IPS DF 19.7 (cell line): ENCODE results near the gene TMEM101.
"Not testable (repeated sequence)": the region's sequence is repeated elsewhere in the genome, so short reads cannot be mapped to it uniquely, and the experiment has no call there.

Source experiments
- DNase-seq: peaks from one replicate; pipeline ENCODE4 v3.0.0-alpha.2; 2013; ENCODE audit warnings: low read depth, low spot score

Gene TMEM101

DNA sequence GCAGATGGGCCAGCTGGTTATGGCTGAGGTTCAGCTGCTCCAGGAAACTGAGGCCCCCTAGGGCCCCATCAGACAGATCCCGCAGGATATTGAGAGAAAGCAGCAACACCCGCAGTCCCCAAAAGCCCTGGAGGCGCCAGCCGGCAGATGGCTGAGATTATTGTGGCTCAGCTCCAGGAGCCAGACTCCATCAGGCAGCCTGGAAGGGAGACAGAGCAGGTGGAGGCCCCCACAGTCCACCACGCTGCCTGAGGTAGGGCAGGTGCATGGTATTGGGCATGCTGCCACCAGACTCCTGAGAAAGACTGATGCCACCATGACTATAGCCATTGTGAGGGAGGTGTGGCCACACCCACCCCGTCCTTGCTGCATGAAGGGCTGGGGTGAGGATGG is 9.5 kb upstream of the TMEM101 start:
- no peak for DNase-seq

DNA sequence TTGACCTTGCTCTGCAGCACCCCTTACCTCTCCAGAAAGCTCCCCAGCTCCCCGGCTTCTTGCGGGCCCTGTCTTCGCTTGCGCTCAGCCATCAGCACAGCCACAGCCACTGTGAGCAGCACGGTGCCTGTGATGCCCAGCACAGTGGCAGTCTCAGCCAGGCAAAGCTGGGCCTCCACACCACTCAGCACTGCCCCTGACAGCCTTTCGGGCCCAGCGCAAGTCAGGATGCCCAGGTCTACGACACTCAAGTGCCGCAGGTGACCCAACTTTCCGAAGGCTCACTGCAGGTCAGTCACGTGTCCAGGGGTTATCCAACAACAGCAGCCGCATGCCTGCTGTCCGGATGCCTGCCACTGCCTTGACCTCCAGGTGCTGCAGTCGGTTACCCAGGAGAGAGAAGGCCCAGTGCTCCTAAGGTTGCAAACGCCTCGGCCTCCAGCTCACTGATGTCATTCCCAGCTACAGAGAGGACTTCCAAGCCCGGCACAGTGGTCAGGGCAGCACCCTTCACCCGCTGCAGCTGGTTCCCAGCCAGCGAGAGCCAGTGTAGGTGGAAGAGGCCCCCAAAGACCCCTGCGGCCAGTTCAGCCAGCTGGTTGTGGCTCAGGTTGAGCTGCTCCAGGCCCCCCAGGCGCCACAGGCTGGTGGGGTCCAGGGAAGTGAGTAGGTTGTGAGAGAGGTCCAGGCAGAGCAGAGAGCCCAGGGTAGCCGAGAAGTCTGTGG is 8.9 kb upstream of the TMEM101 start:
- no peak for DNase-seq

GRCh38 chr17:44022246-44022645 is 7.5 kb upstream of the TMEM101 start:
- DNase-seq: no peak

GRCh38 chr17:44021227-44021626 is 6.5 kb upstream of the TMEM101 start:
- not testable (repeated sequence) for DNase-seq

- DNase-seq: no peak
These were observed 678 bp downstream of the TMEM101 start for GRCh38 chr17:44014133-44014436.

DNA sequence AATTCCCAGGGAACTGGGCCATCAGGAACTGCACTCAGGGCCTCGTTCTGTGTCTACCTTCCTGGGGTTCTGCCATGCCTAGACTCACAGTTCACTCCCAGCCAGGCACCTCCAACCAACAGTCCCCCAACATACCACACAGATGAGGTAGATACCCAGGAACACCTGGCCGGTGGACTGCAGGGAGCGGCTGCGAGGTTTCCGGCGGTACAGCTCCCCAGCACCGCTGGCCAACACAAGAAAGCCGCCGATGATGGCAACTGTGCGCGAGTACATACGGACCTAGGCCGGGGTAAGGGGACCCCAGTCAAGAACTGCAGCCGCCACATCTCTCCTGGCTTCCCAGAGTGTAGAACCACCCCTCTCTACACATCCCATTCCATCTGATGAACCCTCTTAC is 1.9 kb downstream of the TMEM101 start:
- no peak for DNase-seq

DNA sequence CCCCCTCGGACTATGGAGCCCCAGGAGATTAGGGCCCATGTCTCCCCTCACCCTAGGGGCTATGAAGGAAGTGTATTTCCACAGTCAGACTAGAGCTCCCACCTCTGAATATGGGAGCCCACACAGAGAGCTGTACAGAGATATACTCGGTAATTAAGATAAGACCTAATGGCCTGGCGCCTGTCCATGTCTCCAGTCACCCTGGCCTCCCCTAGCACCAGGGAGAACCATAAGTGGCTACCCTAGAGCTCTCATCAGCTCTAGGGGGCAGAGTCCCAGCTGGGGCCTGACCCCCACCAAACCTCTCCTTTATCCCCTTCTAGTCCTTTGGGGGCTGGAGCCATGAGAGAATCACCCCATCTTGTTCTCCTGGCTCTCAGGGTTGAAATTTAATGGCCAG is 2.4 kb downstream of the TMEM101 start:
- no peak for DNase-seq

DNA sequence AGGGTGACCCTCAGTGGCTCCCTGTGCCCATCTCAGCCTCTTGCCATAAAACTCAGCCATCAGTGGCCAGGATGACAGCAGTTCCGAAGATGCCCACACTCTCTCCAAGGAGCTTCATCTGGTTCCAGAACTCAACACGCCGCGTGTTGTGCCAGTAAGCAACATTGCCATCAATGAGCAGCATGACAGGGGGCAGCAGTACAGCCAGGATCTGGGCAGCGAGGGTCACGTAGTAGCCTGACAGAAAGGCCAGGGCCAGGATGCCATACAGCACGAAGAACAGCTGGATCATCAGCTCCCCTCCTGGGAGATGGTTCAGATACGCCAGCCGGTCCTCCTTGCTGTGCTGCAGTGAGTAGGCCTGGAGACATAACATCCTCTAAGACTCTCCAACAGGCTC is 2.9 kb downstream of the TMEM101 start:
- no peak for DNase-seq

- DNase-seq: no peak
These were observed 3.7 kb downstream of the TMEM101 start for GRCh38 chr17:44010966-44011647.

DNA sequence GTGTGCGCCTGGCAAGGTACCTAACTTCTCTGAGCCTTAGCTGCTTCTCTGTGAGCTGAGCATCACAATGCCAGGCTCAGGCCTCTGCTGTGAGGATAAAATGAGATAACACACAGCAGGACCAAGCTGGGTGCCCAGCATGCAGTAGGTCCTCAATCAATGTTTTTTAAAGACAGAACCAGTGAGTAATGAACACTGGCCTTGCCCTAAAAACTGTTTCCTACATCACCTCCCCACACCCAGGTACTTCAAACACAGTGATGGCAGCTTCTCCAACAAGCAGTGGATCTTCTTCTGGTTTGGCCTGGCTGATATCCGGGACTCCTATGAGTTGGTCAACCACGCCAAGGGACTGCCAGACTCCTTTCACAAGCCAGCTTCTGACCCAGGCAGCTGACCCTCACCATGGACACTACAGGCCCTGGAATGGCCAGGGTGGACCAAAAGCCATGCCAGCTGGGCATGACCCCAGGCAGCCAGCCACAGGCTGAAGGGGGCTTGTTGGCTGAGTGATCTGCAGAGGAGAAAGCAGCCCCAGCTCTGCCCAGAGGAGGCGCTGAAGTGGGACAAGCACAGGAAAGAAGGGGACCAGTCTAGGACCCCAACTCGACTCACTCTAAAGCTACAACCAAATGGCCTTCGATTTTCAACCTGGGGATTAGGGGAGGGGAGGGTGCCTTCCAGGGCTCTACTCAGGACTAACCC is 6.4 kb downstream of the TMEM101 start:
- DNase-seq: no peak

DNA sequence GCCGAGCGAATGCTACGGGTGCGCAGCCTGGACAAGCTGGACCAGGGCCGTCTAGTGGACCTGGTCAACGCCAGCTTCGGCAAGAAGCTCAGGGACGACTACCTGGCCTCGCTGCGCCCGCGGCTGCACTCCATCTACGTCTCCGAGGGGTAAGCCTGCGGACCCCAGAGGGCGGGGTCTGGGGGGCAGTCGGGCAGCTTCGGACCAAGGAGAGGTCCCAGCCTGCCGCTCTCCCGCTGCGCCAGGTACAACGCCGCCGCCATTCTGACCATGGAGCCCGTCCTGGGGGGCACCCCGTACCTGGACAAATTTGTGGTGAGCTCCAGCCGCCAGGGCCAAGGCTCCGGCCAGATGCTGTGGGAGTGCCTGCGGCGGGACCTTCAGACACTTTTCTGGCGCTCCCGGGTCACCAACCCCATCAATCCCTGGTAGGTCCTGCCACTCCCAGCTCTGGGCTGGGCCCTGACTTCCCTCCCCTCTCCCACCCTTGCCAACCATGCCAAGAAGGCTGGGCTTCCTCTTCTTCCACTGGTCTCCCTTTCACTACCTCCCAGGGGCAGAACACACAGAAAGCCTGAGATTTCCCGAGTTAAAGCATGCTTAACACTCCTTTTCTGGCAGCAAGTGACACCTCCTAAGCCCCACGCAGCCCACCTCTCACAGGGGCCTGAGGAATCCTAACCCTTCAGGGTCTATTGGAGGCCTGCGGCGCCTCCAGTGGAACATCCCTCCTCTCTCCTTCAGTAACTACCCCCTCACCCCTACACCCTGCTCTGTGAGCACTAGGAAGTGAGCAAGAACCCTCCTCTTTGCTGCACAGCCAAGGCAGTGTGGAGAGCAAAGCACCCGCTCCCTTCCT is 7.2 kb downstream of the TMEM101 start:
- no peak for DNase-seq

- no peak for DNase-seq
These were observed 8.0 kb downstream of the TMEM101 start for GRCh38 chr17:44006598-44007345.

DNA sequence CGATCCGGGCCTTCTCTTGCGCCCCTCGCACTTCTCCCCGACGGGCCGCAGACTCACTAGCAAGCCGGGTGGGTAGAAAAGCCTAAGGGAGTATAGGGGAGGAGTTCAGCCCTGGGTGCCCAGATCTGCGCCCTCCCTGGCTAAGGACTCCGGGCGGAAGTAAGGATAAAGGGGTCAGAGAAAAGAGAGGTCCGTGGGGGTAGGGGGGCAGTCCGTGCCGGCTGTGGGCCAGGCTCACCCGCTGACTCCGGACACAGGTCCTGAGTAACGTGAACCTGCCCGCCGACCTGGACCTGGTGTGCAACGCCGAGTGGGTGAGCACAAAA is 8.5 kb downstream of the TMEM101 start:
- no peak for DNase-seq

GRCh38 chr17:44005527-44006271 is 9.1 kb downstream of the TMEM101 start:
- no peak for DNase-seq

GRCh38 chr17:44004761-44005526 is 9.8 kb downstream of the TMEM101 start:
- no peak for DNase-seq

DNA sequence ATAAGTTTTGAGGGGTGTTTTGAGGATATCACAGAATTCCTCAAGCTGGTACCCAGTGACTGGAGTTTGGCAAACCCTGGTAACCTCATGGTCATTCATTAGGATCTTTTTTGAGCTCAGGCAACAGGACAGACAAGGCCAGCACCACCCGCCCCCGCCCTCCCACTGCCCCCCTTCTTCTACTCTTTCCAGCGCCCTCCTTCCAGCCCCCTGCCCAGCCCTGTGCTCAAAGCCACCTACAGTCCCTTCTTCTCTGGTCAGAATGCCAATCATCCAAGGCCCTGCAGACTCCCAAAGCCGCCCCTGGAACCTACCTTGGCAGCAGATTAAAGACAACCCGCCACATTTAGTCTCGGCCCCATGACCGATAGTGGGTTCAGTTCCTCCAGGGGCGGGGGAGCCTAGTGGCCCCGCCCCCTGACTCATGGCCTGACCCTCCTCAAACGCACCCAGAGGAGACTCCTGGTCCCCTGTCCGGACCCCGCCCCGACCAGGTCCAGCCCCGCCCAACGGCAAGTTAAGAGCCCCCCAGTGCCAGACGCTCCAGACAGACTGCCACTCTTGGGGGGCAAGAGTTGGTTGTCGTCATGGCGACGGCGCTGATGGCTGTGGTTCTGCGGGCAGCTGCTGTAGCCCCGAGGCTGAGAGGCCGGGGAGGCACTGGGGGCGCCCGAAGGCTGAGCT is 10.5 kb downstream of the TMEM101 start, which contains the start of gene NAGS:
Gene NAGS (plus strand): TSS at position 546 of the 684 bp plus-strand sequence. CDS start 42 bp downstream, at position 588.
- no peak for DNase-seq

- DNase-seq: no peak
These were observed 12.5 kb downstream of the TMEM101 start for GRCh38 chr17:44002141-44002848.

DNA sequence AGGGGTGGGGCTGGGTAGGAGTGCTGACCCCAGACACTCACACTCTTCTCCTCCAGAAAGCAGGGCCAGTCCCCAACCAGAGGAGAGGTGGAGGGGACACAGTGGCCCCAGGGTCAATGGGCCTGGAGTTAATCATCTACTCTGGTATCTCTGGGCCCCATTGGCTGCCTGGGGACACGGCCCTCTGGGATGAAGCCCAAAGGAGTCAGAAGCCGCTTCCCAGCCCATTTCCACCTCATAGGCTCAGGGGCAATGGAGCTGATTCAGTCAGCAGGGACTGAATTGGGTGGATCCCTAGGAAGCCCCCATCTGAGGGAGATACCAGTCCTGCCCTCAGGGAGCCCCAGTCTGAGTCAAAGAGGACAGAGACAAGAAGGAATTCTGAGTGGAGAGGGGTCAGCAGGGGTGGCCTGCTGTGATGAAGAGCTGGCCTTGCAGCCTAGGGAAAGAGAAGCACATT is 13.3 kb downstream of the TMEM101 start:
- no peak for DNase-seq
